K562 (cell line): ENCODE results near the gene SART3. TPM values are rescaled to one million over a fixed set of nuclear protein-coding genes. Genes with fewer than 3 reads are reported as not detected.
"Not testable (repeated sequence)": the region's sequence is repeated elsewhere in the genome, so short reads cannot be mapped to it uniquely, and the experiment has no call there.

ENCODE experiments used
- FOSL1 ChIP-seq: fragments of 200-800 bp; sonication (Bioruptor generic); conservative IDR thresholded peaks from 2 replicates; pipeline ENCODE4 v1.6.1; 2016; ENCODE audit warnings: missing genetic modification characterization, missing compliant biosample characterization
- HDAC1 ChIP-seq, 2 experiments: fragments of 450-650 bp; IDR thresholded peaks; 2 replicates each; pipeline ENCODE4 v1.6.1; 2016 to 2017; ENCODE audit warnings: inconsistent platforms in 1 of 2, mild to moderate bottlenecking in 1 of 2, moderate library complexity in 1 of 2
- MAZ ChIP-seq, 2 experiments: fragments of 450-650 bp in 1 of 2; sonication (generic) in 1 of 2; formaldehyde crosslinking; IDR thresholded peaks in 1 of 2; conservative IDR thresholded peaks in 1 of 2; 2 replicates each; pipeline versions ENCODE4 v1.4.0 to v1.5.0; 2020; ENCODE audit warnings: mild to moderate bottlenecking in 1 of 2, missing genetic modification reagents in 1 of 2
- MTA3 ChIP-seq: fragments of 450-650 bp; formaldehyde crosslinking; IDR thresholded peaks from 2 replicates; pipeline ENCODE4 v1.6.1; 2017; ENCODE audit warnings: mild to moderate bottlenecking, borderline replicate concordance
- NONO ChIP-seq, 2 experiments: fragments of 200-400 bp in 1 of 2; fragments of 450-650 bp in 1 of 2; formaldehyde crosslinking in 1 of 2; IDR thresholded peaks; 2 replicates each; pipeline ENCODE4 v1.6.1; 2017; ENCODE audit warnings: low read depth in 2 of 2, mild to moderate bottlenecking in 2 of 2, moderate library complexity in 2 of 2, low read length in 1 of 2
- NR2C1 ChIP-seq, 2 experiments: fragments of 450-650 bp; IDR thresholded peaks; 2 replicates each; pipeline ENCODE4 v1.6.1; 2017; ENCODE audit warnings: mild to moderate bottlenecking in 2 of 2, antibody characterized with exemption in 1 of 2, inconsistent platforms in 1 of 2, missing compliant biosample characterization in 1 of 2, missing genetic modification characterization in 1 of 2
- PKNOX1 ChIP-seq: fragments of 450-650 bp; IDR thresholded peaks from 2 replicates; pipeline ENCODE4 v1.6.1; 2016
- RB1 ChIP-seq: fragments of 450-650 bp; IDR thresholded peaks from 2 replicates; pipeline ENCODE4 v1.6.1; 2017; ENCODE audit warnings: low read depth, mild to moderate bottlenecking
- REST ChIP-seq, 2 experiments: fragments of 450-650 bp; formaldehyde crosslinking in 1 of 2; IDR thresholded peaks; 2 replicates each; pipeline versions ENCODE4 v1.4.0 to v1.6.1; 2014 to 2020; ENCODE audit warnings: mild to moderate bottlenecking in 2 of 2, borderline replicate concordance in 1 of 2, low read depth in 1 of 2
- SMAD3 ChIP-seq: fragments of 450-650 bp; formaldehyde crosslinking; conservative IDR thresholded peaks from 2 replicates; pipeline ENCODE4 v1.4.0; 2020; ENCODE audit warnings: mild to moderate bottlenecking
- TBL1XR1 ChIP-seq, 2 experiments: IDR thresholded peaks; 2 replicates each; pipeline ENCODE4 v1.6.1; 2012; ENCODE audit warnings: improper control_type of control experiment in 2 of 2, low read length in 2 of 2, mild to moderate bottlenecking in 1 of 2
- TCF3 ChIP-seq: sonication (generic); formaldehyde crosslinking; IDR thresholded peaks from 2 replicates; pipeline ENCODE4 v1.4.0; 2020; ENCODE audit warnings: mild to moderate bottlenecking, missing genetic modification reagents
- TEAD4 ChIP-seq, 2 experiments: sonication (generic) in 1 of 2; formaldehyde crosslinking in 1 of 2; IDR thresholded peaks; 2 replicates each; pipeline versions ENCODE4 v1.6.1 to v1.8.0; 2012 to 2022; ENCODE audit warnings: borderline replicate concordance in 1 of 2, inconsistent platforms in 1 of 2, low read length in 1 of 2, mild to moderate bottlenecking in 1 of 2, missing genetic modification reagents in 1 of 2
- ZNF175 ChIP-seq: fragments of 200-800 bp; sonication (Bioruptor generic); IDR thresholded peaks from 2 replicates; pipeline ENCODE4 v1.6.1; 2016; ENCODE audit warnings: low read depth, mild to moderate bottlenecking, missing genetic modification characterization, missing compliant biosample characterization
- ZNF583 ChIP-seq: fragments of 250-450 bp; sonication (Bioruptor Pico); IDR thresholded peaks from 2 replicates; pipeline ENCODE4 v1.4.0; 2020
- ZNF589 ChIP-seq: fragments of 200-800 bp; sonication (Bioruptor generic); IDR thresholded peaks from 2 replicates; pipeline ENCODE4 v1.6.1; 2016; ENCODE audit warnings: low read depth, missing genetic modification characterization, missing compliant biosample characterization
- polyA plus RNA-seq, 8 experiments: library from polyadenylated mRNA; depleted of rRNA in 4 of 8; stranded (reverse) in 5 of 8; unstranded in 3 of 8; fragments of >200 nt; fragmentation: Nextera tagmentation in 2 of 8; fragmentation: Illumina TruSeq in 1 of 8; extraction: Ambion mirVana in 2 of 8; extraction: Trizol in 1 of 8; gene quantifications; 2 replicates each; pipeline versions ENCODE4 v1.2.1 to v1.2.3, GENCODE V29; 2011 to 2014; ENCODE audit warnings: inconsistent platforms in 1 of 8, missing spikeins in 1 of 8
- total RNA-seq, 7 experiments: library from RNA; depleted of rRNA in 6 of 7; stranded (reverse); fragments of >200 nt in 6 of 7; fragmentation: Illumina TruSeq in 2 of 7; extraction: Trizol in 2 of 7; gene quantifications; 2 replicates each; pipeline versions ENCODE4 v1.2.1 to v1.2.3, GENCODE V29; 2011 to 2021; ENCODE audit warnings: low replicate concordance in 1 of 7

Gene SART3
- total and polyA plus RNA-seq, 9 of the 15 experiments (the other 6 are each of a cell fraction or from before 2014, with no cell fraction given) = 8.9 to 167 (median 56.7) TPM

- TF ChIP-seq RB1 (0 out of 2 replicates have a peak, but pooled peaks have one; percentile 22), ZNF175 (CRISPR knock-in tag) (0 out of 2 replicates have a peak, but pooled peaks have one; percentile 39), TCF3 (CRISPR knock-in tag) (peak; percentile 98), REST (IDR thresholded peaks at IDR 0.05; ENCODE audit: borderline replicate concordance) (peak; percentile 47; the same call in 1 of the 2 replicates), TBL1XR1 (IDR thresholded peaks at IDR 0.05; ENCODE audit: low read length in 2 of 2) (peak; percentile 84; a peak in 3 of 4 replicates), NONO (IDR thresholded peaks at IDR 0.05; ENCODE audit: low read depth in 2 of 2, low read length in 1 of 2) (0 out of 4 replicates have a peak, but pooled peaks of 1 of the 2 experiments have one; percentile 51), MAZ (CRISPR knock-in tag; conservative IDR thresholded peaks at IDR 0.05 in 1 of 2, IDR thresholded peaks at IDR 0.05 in 1 of 2) (peak; percentile 37 to 61; a peak in 1 of 4 replicates), ZNF589 (peak; percentile 90), HDAC1 (IDR thresholded peaks at IDR 0.05) (peak in 1 of 2 experiments; percentile 78; a peak in 2 of 4 replicates), PKNOX1 (peak; percentile 57), ZNF583 (peak; percentile 71; the same call in 1 of the 2 replicates), FOSL1 (tag) (peak; percentile 51; the same call in 1 of the 2 replicates), NR2C1 (IDR thresholded peaks at IDR 0.05) (0 out of 2 replicates have a peak, but pooled peaks have one; percentile 12), NR2C1 (tag; IDR thresholded peaks at IDR 0.05) (peak; percentile 59), TEAD4 (IDR thresholded peaks at IDR 0.05; ENCODE audit: low read length) (peak; percentile 98), SMAD3 (CRISPR knock-in tag) (0 out of 2 replicates have a peak, but pooled peaks have one; percentile 38), MTA3 (peak; percentile 54)
- not testable (repeated sequence) for TF ChIP-seq REST (CRISPR knock-in tag; IDR thresholded peaks at IDR 0.05; ENCODE audit: low read depth); TEAD4 (CRISPR knock-in tag; IDR thresholded peaks at IDR 0.05; ENCODE audit: borderline replicate concordance)
Observed at GRCh38 chr12:108485371-108485770, 75.6 kb downstream of the SART3 start (continued).
